DND-41 (cell line): ENCODE results near the gene COA1.

ENCODE experiments used
- CTCF ChIP-seq: IDR thresholded peaks from 2 replicates; pipeline ENCODE4 v1.5.1; 2012; ENCODE audit warnings: borderline replicate concordance, low read length, moderate library complexity, mild to moderate bottlenecking; ENCODE audit not compliant: poor library complexity, severe bottlenecking; ENCODE audit errors: extremely low read depth
- EZH2 ChIP-seq: IDR thresholded peaks from 3 replicates; pipeline ENCODE4 v1.6.1; 2012; ENCODE audit warnings: borderline replicate concordance, low read depth, mild to moderate bottlenecking, moderate library complexity, low read length, inconsistent platforms; ENCODE audit not compliant: severe bottlenecking

- no peak for TF ChIP-seq EZH2
- TF ChIP-seq CTCF: no peak
Observed at GRCh38 chr7:43600056-43600455, 129.3 kb downstream of the COA1 start.
